ENCODE data around the gene MYF6. TPM values are rescaled to one million over a fixed set of nuclear protein-coding genes. Genes with fewer than 3 reads are reported as not detected.

The MYF6 gene
- total and polyA plus RNA-seq, 2 of the 13 experiments (the other 11 are each of a cell fraction or from before 2014, with no cell fraction given): not detected

DNA sequence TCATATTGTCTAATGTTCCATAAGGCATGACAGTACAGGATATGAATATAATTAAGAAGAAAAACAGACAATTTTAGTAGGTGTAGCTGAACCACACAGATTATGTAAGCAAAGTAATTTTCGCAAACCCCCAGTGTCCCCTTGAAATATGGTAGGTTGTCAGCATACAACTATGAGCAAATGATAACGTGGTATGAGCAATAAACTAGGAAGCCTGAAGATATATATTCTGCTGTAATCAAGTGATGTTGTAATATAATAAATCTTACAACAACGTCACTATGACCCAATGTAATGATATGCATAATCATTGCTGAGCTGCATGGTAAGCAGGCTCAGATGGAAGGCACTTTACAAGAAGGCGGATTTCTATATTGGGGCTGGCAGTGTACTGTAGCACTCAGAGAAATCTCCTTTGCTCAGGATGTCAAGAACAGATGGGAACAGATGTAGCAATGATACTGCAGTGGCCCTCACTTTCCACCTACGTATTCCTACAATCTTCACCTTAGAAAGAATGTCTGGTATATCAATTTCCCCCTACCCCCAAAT, 47.8 kb upstream of the MYF6 start:
- Histone ChIP-seq H3K36me3 (replicated peaks in 1 of 2; ENCODE audit: control insufficient read depth in 1 of 2, insufficient read depth in 2 of 2, low read length in 2 of 2) (no peaks in the 10 kb centered on the region), H3K4me2 (ENCODE audit: low read depth, low read length) (no peak overlapping the region), H3K27me3 (ENCODE audit: control insufficient read depth in 1 of 2, insufficient read depth in 2 of 2, low read length in 2 of 2) (no peaks in the 10 kb centered on the region), H3K79me2 (ENCODE audit: insufficient read depth, low read length) (no peaks in the 10 kb centered on the region), H2AFZ (ENCODE audit: low read length) (no peak overlapping the region), H4K20me1 (ENCODE audit: insufficient read depth, low read length) (no peaks in the 10 kb centered on the region), H3K4me3 (replicated peaks in 1 of 3; ENCODE audit: insufficient read depth in 1 of 3, low read depth in 2 of 3, low read length in 3 of 3) (no peak overlapping the region), H3K9me3 (ENCODE audit: low read length) (no peaks in the 10 kb centered on the region), H3K4me1 (ENCODE audit: insufficient read depth, low read length) (no peaks in the 10 kb centered on the region), H3K27ac (ENCODE audit: extremely low read length, insufficient read depth, low read length) (no peak overlapping the region), H3K9ac (ENCODE audit: insufficient read depth, low read depth, low read length) (no peak overlapping the region)
- CTCF ChIA-PET (ENCODE audit: low intra/inter-chr PET ratio, low total read pairs): no interaction called here
- TF ChIP-seq RBM39 (IDR thresholded peaks at IDR 0.05; ENCODE audit: low read depth, low read length, poor library complexity, severe bottlenecking): no peak
- TF ChIP-seq ZNF280D (CRISPR knock-in tag; IDR thresholded peaks at IDR 0.05): no peak
- ATAC-seq: no peak
- intact Hi-C loops (cut with micrococcal nuclease; ENCODE audit: unreplicated experiment): no loop called here
- no peak for FAIRE-seq
- POLR2A ChIA-PET: no interaction called here
- 9% methylated on average over 5 of the region's 5 CpGs for WGBS (ENCODE audit: low lambda C conversion rate)
- no peak for DNase-seq (ENCODE audit: low spot score)
- in situ Hi-C loops (cut with HindIII; ENCODE audit: extremely low pct_ligation_motif_present, low pct_unique_long_range_greater_than_20kb): no loop called here
- BruUV-seq (replicated peaks): no TSS peak

DNA sequence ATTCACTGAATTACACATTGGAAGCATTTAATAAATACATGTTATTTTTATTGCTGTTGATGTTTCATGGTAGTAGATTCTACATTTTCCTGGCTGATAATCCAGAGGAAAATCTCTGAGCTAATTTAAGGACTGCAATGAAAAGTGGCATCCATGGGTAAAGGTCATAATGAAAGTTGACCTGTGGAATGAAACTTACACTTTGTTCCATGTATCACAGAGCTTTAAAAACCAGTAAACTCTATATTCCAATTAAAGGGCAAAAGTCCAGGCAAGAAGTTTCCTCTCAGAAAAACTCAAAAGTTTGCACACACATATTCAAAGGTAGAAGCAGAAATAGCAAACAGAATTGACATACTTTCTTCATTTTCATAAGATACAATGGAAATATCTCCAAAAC, 44.8 kb upstream of the MYF6 start:
- ChIA-PET CTCF (ENCODE audit: low intra/inter-chr PET ratio, low total read pairs) (no interaction called here), POLR2A (no interaction called here)
- H3K27me3 ChIP-seq (ENCODE audit: control insufficient read depth in 1 of 2, insufficient read depth in 2 of 2, low read length in 2 of 2): no peaks in the 10 kb centered on the region
- intact Hi-C loops (cut with micrococcal nuclease; ENCODE audit: unreplicated experiment): no loop called here
- no peaks in the 10 kb centered on the region for H3K9me3 ChIP-seq (ENCODE audit: low read length)
- H3K4me1 ChIP-seq (ENCODE audit: insufficient read depth, low read length): no peaks in the 10 kb centered on the region
- H3K36me3 ChIP-seq (replicated peaks in 1 of 2; ENCODE audit: control insufficient read depth in 1 of 2, insufficient read depth in 2 of 2, low read length in 2 of 2): no peaks in the 10 kb centered on the region
- H3K27ac ChIP-seq (ENCODE audit: extremely low read length, insufficient read depth, low read length): no peak overlapping the region
- BruUV-seq (replicated peaks): no TSS peak
- H4K20me1 ChIP-seq (ENCODE audit: insufficient read depth, low read length): no peaks in the 10 kb centered on the region
- no peak for DNase-seq (ENCODE audit: low spot score)
- ATAC-seq: no peak
- no peak overlapping the region for H2AFZ ChIP-seq (ENCODE audit: low read length)
- H3K9ac ChIP-seq (ENCODE audit: insufficient read depth, low read depth, low read length): no peak overlapping the region
- no peak overlapping the region for H3K4me2 ChIP-seq (ENCODE audit: low read depth, low read length)
- H3K79me2 ChIP-seq (ENCODE audit: insufficient read depth, low read length): no peaks in the 10 kb centered on the region
- H3K4me3 ChIP-seq (replicated peaks in 1 of 3; ENCODE audit: insufficient read depth in 1 of 3, low read depth in 2 of 3, low read length in 3 of 3): no peak overlapping the region
- in situ Hi-C loops (cut with HindIII; ENCODE audit: extremely low pct_ligation_motif_present, low pct_unique_long_range_greater_than_20kb): no loop called here
- FAIRE-seq: no peak
- TF ChIP-seq TEF (CRISPR knock-in tag; IDR thresholded peaks at IDR 0.05): no peak
- TF ChIP-seq NFKB2 (CRISPR knock-in tag; IDR thresholded peaks at IDR 0.05; ENCODE audit: borderline replicate concordance): no peak
- TF ChIP-seq, protein P1, sequence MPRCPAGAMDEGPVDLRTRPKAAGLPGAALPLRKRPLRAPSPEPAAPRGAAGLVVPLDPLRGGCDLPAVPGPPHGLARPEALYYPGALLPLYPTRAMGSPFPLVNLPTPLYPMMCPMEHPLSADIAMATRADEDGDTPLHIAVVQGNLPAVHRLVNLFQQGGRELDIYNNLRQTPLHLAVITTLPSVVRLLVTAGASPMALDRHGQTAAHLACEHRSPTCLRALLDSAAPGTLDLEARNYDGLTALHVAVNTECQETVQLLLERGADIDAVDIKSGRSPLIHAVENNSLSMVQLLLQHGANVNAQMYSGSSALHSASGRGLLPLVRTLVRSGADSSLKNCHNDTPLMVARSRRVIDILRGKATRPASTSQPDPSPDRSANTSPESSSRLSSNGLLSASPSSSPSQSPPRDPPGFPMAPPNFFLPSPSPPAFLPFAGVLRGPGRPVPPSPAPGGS (CRISPR knock-in tag; IDR thresholded peaks at IDR 0.05): no peak
- TF ChIP-seq KDM1A (CRISPR knock-in tag; IDR thresholded peaks at IDR 0.05): no peak
- no peak for TF ChIP-seq THAP11 (CRISPR knock-in tag; IDR thresholded peaks at IDR 0.05)
- TF ChIP-seq SRSF9 (IDR thresholded peaks at IDR 0.05; ENCODE audit: borderline replicate concordance, insufficient read depth, low read depth, low read length, poor library complexity, severe bottlenecking): no peak
- no peak for TF ChIP-seq MED13 (CRISPR knock-in tag; IDR thresholded peaks at IDR 0.05)
- no peak for TF ChIP-seq TMF1 (CRISPR knock-in tag; IDR thresholded peaks at IDR 0.05; ENCODE audit: low read depth)
